ENCODE measurements around the gene GFM1.

Gene GFM1

GRCh38 chr3:158723991-158724390, 79.7 kb downstream of the GFM1 start:
- DNase-seq (ENCODE audit: low read depth in 2 of 2, low spot score in 1 of 2): no peak

- no peak for DNase-seq (ENCODE audit: low read depth in 2 of 2, low spot score in 1 of 2)
Measured at GRCh38 chr3:158725348-158726011, 81.2 kb downstream of the GFM1 start.

- DNase-seq (ENCODE audit: low read depth in 2 of 2, low spot score in 1 of 2): no peak
Measured at GRCh38 chr3:158727206-158728060, 83.1 kb downstream of the GFM1 start.

- DNase-seq (ENCODE audit: low read depth in 2 of 2, low spot score in 1 of 2): no peak
Measured at GRCh38 chr3:158728061-158728377, 83.7 kb downstream of the GFM1 start.

- no peak for DNase-seq (ENCODE audit: low read depth in 2 of 2, low spot score in 1 of 2)
Measured at GRCh38 chr3:158728851-158729250, 84.5 kb downstream of the GFM1 start.

- no peak for DNase-seq (ENCODE audit: low read depth in 2 of 2, low spot score in 1 of 2)
Measured at GRCh38 chr3:158731486-158731885, 87.2 kb downstream of the GFM1 start.

GRCh38 chr3:158731938-158732855, 87.9 kb downstream of the GFM1 start, which contains the start of gene RARRES1:
RARRES1 (minus strand) TSS chr3:158732457; CDS start chr3:158732415, 42 bp downstream.
- DNase-seq (ENCODE audit: low read depth in 2 of 2, low spot score in 1 of 2): no peak

GRCh38 chr3:158732856-158733200, 88.5 kb downstream of the GFM1 start:
- DNase-seq (ENCODE audit: low read depth in 2 of 2, low spot score in 1 of 2): no peak

GRCh38 chr3:158733656-158734055, 89.3 kb downstream of the GFM1 start:
- no peak for DNase-seq (ENCODE audit: low read depth in 2 of 2, low spot score in 1 of 2)

GRCh38 chr3:158735296-158736033, 91.1 kb downstream of the GFM1 start:
- DNase-seq (ENCODE audit: low read depth in 2 of 2, low spot score in 1 of 2): no peak

GRCh38 chr3:158737410-158737809, 93.1 kb downstream of the GFM1 start:
- DNase-seq (ENCODE audit: low read depth in 2 of 2, low spot score in 1 of 2): no peak

- no peak for DNase-seq (ENCODE audit: low read depth in 2 of 2, low spot score in 1 of 2)
Measured at GRCh38 chr3:158737976-158738615, 93.8 kb downstream of the GFM1 start.

- DNase-seq (ENCODE audit: low read depth in 2 of 2, low spot score in 1 of 2): no peak
Measured at GRCh38 chr3:158738653-158739052, 94.3 kb downstream of the GFM1 start.

GRCh38 chr3:158739078-158739477, 94.8 kb downstream of the GFM1 start:
- no peak for DNase-seq (ENCODE audit: low read depth in 2 of 2, low spot score in 1 of 2)

- DNase-seq (ENCODE audit: low read depth in 2 of 2, low spot score in 1 of 2): no peak
Measured at GRCh38 chr3:158739661-158740060, 95.3 kb downstream of the GFM1 start.

All from stimulated activated CD8-positive, alpha-beta memory T cell treated with anti-CD3 and anti-CD28 coated beads, Interleukin-4, amount 100 ng/mL, for 1 hour (primary cell).